WTC11 (cell line): ENCODE measurements around the gene PF4V1. TPM values are rescaled to one million over a fixed set of nuclear protein-coding genes. Genes with fewer than 3 reads are reported as not detected.

Experiments used
- ATAC-seq: fragments of 200-7000 bp; cut with Tn5 transposase; 2 replicates; pipeline ENCODE4 v1.10.0; 2021; ENCODE audit warnings: mild to moderate bottlenecking, moderate library complexity
- CTCF ChIA-PET: fragments of 300-600 bp; sonication (Branson Sonifier 250); formaldehyde crosslinking; loops from one replicate; lab custom pipeline; 2021; ENCODE audit warnings: antibody characterized with exemption; lab: Charles Lee
- POLR2A ChIA-PET: fragments of 350-600 bp; sonication (Branson Sonifier 250); formaldehyde crosslinking; loops from one replicate; lab custom pipeline; 2021; ENCODE audit warnings: antibody characterized with exemption; lab: Charles Lee
- DNase-seq: peaks from one replicate; pipeline ENCODE4 v3.0.0; 2021; ENCODE audit warnings: low spot score
- H3K27ac Mint-ChIP-seq: 2 replicates; pipeline ENCODE4 v1.8.0; 2021; ENCODE audit warnings: mixed read lengths
- H3K27me3 Mint-ChIP-seq: 2 replicates; pipeline ENCODE4 v1.8.0; 2021; ENCODE audit warnings: low read depth, mild to moderate bottlenecking, moderate library complexity, mixed read lengths
- H3K36me3 Mint-ChIP-seq: 2 replicates; pipeline ENCODE4 v1.8.0; 2021; ENCODE audit warnings: mixed read lengths
- H3K4me1 Mint-ChIP-seq: 2 replicates; pipeline ENCODE4 v1.8.0; 2022; ENCODE audit warnings: mixed read lengths
- H3K4me3 Mint-ChIP-seq: 2 replicates; pipeline ENCODE4 v1.8.0; 2021; ENCODE audit warnings: mild to moderate bottlenecking, moderate library complexity, mixed read lengths
- H3K9me3 Mint-ChIP-seq: 2 replicates; pipeline ENCODE4 v1.8.0; 2021; ENCODE audit warnings: mixed read lengths
- ATF1 ChIP-seq: sonication (generic); formaldehyde crosslinking; IDR thresholded peaks from 2 replicates; pipeline ENCODE4 v1.8.1; 2023; ENCODE audit warnings: mild to moderate bottlenecking, moderate library complexity, missing genetic modification reagents
- CREB1 ChIP-seq: sonication (generic); formaldehyde crosslinking; IDR thresholded peaks from 2 replicates; pipeline ENCODE4 v1.8.0; 2023; ENCODE audit warnings: mild to moderate bottlenecking, missing genetic modification reagents
- CREM ChIP-seq: sonication (generic); formaldehyde crosslinking; IDR thresholded peaks from 2 replicates; pipeline ENCODE4 v1.8.1; 2022; ENCODE audit warnings: mild to moderate bottlenecking, missing genetic modification reagents, moderate library complexity
- FOXK1 ChIP-seq: sonication (generic); formaldehyde crosslinking; IDR thresholded peaks from 2 replicates; pipeline ENCODE4 v1.8.0; 2022; ENCODE audit warnings: mild to moderate bottlenecking, moderate library complexity, missing genetic modification reagents
- FOXP1 ChIP-seq: sonication (generic); formaldehyde crosslinking; IDR thresholded peaks from 2 replicates; pipeline ENCODE4 v1.8.0; 2022; ENCODE audit warnings: missing genetic modification reagents, mild to moderate bottlenecking, moderate library complexity, borderline replicate concordance
- GRHL2 ChIP-seq: fragments of 250-450 bp; sonication (Bioruptor Pico); IDR thresholded peaks from 2 replicates; pipeline ENCODE4 v1.8.0; 2022; ENCODE audit warnings: mild to moderate bottlenecking, moderate library complexity; ENCODE audit not compliant: insufficient replicate concordance, severe bottlenecking
- IRF2 ChIP-seq: sonication (generic); formaldehyde crosslinking; IDR thresholded peaks from 2 replicates; pipeline ENCODE4 v1.8.0; 2022; ENCODE audit warnings: low read depth, missing genetic modification reagents, borderline replicate concordance
- NR3C1 ChIP-seq: sonication (generic); formaldehyde crosslinking; conservative IDR thresholded peaks from 2 replicates; pipeline ENCODE4 v1.8.1; 2023; ENCODE audit warnings: low read depth, mild to moderate bottlenecking, missing genetic modification reagents
- TCF7 ChIP-seq: sonication (generic); formaldehyde crosslinking; IDR thresholded peaks from 2 replicates; pipeline ENCODE4 v1.8.0; 2022; ENCODE audit warnings: mild to moderate bottlenecking, low read depth, missing genetic modification reagents, moderate library complexity
- TEAD4 ChIP-seq: sonication (generic); formaldehyde crosslinking; IDR thresholded peaks from 2 replicates; pipeline ENCODE4 v1.8.0; 2022; ENCODE audit warnings: mild to moderate bottlenecking, missing genetic modification reagents
- ZNF423 ChIP-seq: fragments of 250-450 bp; sonication (Bioruptor Pico); IDR thresholded peaks from 2 replicates; pipeline ENCODE4 v2.1.2; 2022; ENCODE audit warnings: mild to moderate bottlenecking, moderate library complexity
- total RNA-seq: library from RNA; stranded (reverse); gene quantifications from 3 replicates; pipeline ENCODE4 v1.2.3, GENCODE V29; 2021
- TF ChIP-seq, protein P1 (sequence below): sonication (generic); formaldehyde crosslinking; conservative IDR thresholded peaks from 2 replicates; pipeline ENCODE4 v1.8.1; 2023; ENCODE audit warnings: mild to moderate bottlenecking, low read depth, missing genetic modification reagents, moderate library complexity
- TF ChIP-seq, protein P2 (sequence below): sonication (generic); formaldehyde crosslinking; IDR thresholded peaks from 2 replicates; pipeline ENCODE4 v1.8.0; 2023; ENCODE audit warnings: missing genetic modification reagents
- TF ChIP-seq, protein P3 (sequence below): fragments of 200-600 bp; IDR thresholded peaks from 2 replicates; pipeline ENCODE4 v1.8.0; 2022; ENCODE audit warnings: antibody characterized with exemption
- TF ChIP-seq, protein P4 (sequence below): sonication (generic); formaldehyde crosslinking; conservative IDR thresholded peaks from 2 replicates; pipeline ENCODE4 v1.8.1; 2022; ENCODE audit warnings: mild to moderate bottlenecking, missing genetic modification reagents
- TF ChIP-seq, protein P5 (sequence below): sonication (generic); formaldehyde crosslinking; IDR thresholded peaks from 2 replicates; pipeline ENCODE4 v1.8.1; 2023; ENCODE audit warnings: mild to moderate bottlenecking, missing genetic modification reagents, borderline replicate concordance
- TF ChIP-seq, protein P6 (sequence below): fragments of 250-450 bp; sonication (Bioruptor Pico); IDR thresholded peaks from 2 replicates; pipeline ENCODE4 v1.9.0; 2021; ENCODE audit warnings: moderate library complexity, mild to moderate bottlenecking, inconsistent platforms, borderline replicate concordance
- TF ChIP-seq, protein P7 (sequence below): sonication (generic); formaldehyde crosslinking; IDR thresholded peaks from 2 replicates; pipeline ENCODE4 v1.8.1; 2023; ENCODE audit warnings: mild to moderate bottlenecking, missing genetic modification reagents, moderate library complexity
- TF ChIP-seq, protein P8 (sequence below): sonication (generic); formaldehyde crosslinking; IDR thresholded peaks from 2 replicates; pipeline ENCODE4 v1.8.1; 2022; ENCODE audit warnings: mild to moderate bottlenecking, moderate library complexity, missing genetic modification reagents

PF4V1 gene
- total RNA-seq, 1 experiment from 2014 or later, result not detected

DNA sequence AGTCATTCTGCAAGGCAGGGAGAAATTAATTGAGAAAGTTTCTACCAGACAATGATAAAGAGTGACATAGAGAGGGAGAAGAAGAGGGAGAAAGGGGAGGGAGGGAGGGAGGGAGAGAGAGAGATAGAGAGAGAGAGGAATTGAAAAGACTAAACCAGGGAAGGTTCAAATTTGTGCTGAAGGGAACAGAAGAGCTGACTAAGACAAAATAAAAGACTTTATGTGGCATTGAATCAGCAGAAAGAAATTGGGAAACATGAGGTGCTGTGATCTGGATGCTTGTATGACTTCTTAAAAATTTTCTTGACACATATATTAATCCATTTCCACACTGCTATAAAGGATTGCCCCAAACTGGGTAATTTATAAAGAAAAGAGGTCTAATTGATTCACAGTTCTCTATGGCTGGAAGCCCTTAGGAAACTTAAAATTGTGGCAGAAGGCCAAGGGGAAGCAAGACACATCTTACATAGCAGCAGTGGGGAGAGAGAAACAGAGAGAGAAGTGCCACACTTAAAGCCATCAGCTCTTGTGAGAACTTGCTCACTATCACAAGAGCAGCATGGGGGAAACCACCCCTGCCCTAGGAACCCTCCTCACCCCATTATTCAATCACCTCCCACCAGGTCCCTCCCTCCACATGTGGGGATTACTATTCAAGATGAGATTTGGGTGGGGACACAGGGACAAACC, 30.1 kb upstream of the PF4V1 start:
- H3K4me3 Mint-ChIP-seq, result no peak overlapping the region
- ChIA-PET CTCF (no interaction called here), POLR2A (no interaction called here)
- peaks cover 14% of the 10 kb centered on the region for H3K9me3 Mint-ChIP-seq
- ATAC-seq (no peak), DNase-seq (no peak)
- no peak overlapping the region for H3K27ac Mint-ChIP-seq
- H3K4me1 Mint-ChIP-seq, result peaks cover under 1% of the 10 kb centered on the region
- H3K36me3 Mint-ChIP-seq, result peaks cover 10% of the 10 kb centered on the region
- no peak for TF ChIP-seq FOXK1 (CRISPR knock-in tag)
- peaks cover 3% of the 10 kb centered on the region; the same call in 1 of the 2 replicates for H3K27me3 Mint-ChIP-seq

DNA sequence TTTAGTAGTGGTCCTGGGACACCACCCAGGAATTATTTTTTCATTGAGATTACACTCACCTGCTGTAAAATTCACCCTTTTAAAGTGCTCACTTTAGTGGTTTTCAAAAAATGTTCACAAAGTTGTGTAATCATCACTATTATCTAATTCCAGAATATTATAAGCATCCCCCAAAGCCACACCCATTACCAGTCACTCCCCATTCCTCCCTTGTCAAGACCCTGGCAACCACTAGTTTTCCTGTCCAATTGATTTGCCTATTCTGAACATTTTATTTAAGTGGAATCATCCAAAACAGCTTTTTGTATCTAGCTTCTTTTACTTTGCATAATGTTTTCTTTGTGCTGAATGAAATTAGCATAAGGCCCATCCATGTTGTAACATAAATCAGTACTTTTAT, 29.3 kb upstream of the PF4V1 start:
- Mint-ChIP-seq H3K36me3 (peaks cover 12% of the 10 kb centered on the region), H3K27ac (no peak overlapping the region), H3K9me3 (peaks cover 16% of the 10 kb centered on the region), H3K4me1 (no peaks in the 10 kb centered on the region), H3K4me3 (no peak overlapping the region), H3K27me3 (peaks cover 3% of the 10 kb centered on the region; the same call in 1 of the 2 replicates)
- TF ChIP-seq FOXP1 (no peak), ZNF423 (CRISPR knock-in tag) (no peak), TCF7 (CRISPR knock-in tag) (no peak)
- TF ChIP-seq, protein P1, sequence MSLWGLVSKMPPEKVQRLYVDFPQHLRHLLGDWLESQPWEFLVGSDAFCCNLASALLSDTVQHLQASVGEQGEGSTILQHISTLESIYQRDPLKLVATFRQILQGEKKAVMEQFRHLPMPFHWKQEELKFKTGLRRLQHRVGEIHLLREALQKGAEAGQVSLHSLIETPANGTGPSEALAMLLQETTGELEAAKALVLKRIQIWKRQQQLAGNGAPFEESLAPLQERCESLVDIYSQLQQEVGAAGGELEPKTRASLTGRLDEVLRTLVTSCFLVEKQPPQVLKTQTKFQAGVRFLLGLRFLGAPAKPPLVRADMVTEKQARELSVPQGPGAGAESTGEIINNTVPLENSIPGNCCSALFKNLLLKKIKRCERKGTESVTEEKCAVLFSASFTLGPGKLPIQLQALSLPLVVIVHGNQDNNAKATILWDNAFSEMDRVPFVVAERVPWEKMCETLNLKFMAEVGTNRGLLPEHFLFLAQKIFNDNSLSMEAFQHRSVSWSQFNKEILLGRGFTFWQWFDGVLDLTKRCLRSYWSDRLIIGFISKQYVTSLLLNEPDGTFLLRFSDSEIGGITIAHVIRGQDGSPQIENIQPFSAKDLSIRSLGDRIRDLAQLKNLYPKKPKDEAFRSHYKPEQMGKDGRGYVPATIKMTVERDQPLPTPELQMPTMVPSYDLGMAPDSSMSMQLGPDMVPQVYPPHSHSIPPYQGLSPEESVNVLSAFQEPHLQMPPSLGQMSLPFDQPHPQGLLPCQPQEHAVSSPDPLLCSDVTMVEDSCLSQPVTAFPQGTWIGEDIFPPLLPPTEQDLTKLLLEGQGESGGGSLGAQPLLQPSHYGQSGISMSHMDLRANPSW (CRISPR knock-in tag), result no peak
- TF ChIP-seq, protein P2, sequence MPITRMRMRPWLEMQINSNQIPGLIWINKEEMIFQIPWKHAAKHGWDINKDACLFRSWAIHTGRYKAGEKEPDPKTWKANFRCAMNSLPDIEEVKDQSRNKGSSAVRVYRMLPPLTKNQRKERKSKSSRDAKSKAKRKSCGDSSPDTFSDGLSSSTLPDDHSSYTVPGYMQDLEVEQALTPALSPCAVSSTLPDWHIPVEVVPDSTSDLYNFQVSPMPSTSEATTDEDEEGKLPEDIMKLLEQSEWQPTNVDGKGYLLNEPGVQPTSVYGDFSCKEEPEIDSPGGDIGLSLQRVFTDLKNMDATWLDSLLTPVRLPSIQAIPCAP (CRISPR knock-in tag), result no peak
- TF ChIP-seq, protein P3, sequence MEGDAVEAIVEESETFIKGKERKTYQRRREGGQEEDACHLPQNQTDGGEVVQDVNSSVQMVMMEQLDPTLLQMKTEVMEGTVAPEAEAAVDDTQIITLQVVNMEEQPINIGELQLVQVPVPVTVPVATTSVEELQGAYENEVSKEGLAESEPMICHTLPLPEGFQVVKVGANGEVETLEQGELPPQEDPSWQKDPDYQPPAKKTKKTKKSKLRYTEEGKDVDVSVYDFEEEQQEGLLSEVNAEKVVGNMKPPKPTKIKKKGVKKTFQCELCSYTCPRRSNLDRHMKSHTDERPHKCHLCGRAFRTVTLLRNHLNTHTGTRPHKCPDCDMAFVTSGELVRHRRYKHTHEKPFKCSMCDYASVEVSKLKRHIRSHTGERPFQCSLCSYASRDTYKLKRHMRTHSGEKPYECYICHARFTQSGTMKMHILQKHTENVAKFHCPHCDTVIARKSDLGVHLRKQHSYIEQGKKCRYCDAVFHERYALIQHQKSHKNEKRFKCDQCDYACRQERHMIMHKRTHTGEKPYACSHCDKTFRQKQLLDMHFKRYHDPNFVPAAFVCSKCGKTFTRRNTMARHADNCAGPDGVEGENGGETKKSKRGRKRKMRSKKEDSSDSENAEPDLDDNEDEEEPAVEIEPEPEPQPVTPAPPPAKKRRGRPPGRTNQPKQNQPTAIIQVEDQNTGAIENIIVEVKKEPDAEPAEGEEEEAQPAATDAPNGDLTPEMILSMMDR, result no peak
- TF ChIP-seq, protein P4, sequence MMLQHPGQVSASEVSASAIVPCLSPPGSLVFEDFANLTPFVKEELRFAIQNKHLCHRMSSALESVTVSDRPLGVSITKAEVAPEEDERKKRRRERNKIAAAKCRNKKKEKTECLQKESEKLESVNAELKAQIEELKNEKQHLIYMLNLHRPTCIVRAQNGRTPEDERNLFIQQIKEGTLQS, result no peak
- POLR2A ChIA-PET, result no interaction called here
- no peak for ATAC-seq
- no peak for DNase-seq
- CTCF ChIA-PET, result no interaction called here

DNA sequence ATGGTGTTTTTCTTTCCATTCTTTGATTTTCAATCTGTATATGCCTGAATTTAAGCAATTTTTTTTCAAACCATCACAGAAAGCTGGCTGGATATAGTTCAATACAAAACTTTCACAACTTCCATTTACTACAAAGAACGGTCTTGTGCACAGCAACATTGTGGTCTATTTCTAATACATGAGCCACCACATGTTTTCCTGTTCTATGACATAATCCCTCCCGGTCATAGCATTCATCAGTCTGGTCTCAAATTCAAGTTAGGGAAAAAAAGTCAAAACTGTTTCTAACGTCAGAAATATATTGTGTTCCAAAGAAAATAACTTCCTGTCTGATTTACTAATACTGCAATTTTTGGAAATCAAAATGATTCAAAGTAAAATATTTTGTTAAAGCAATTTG, 24.1 kb upstream of the PF4V1 start:
- H3K36me3 Mint-ChIP-seq, result peaks cover 12% of the 10 kb centered on the region
- no peak overlapping the region for H3K4me3 Mint-ChIP-seq
- no peak for DNase-seq
- CTCF ChIA-PET, result no interaction called here
- POLR2A ChIA-PET, result no interaction called here
- peaks cover 6% of the 10 kb centered on the region for H3K27me3 Mint-ChIP-seq
- H3K4me1 Mint-ChIP-seq, result no peaks in the 10 kb centered on the region
- H3K27ac Mint-ChIP-seq, result no peak overlapping the region
- ATAC-seq, result no peak
- TF ChIP-seq, protein P5, sequence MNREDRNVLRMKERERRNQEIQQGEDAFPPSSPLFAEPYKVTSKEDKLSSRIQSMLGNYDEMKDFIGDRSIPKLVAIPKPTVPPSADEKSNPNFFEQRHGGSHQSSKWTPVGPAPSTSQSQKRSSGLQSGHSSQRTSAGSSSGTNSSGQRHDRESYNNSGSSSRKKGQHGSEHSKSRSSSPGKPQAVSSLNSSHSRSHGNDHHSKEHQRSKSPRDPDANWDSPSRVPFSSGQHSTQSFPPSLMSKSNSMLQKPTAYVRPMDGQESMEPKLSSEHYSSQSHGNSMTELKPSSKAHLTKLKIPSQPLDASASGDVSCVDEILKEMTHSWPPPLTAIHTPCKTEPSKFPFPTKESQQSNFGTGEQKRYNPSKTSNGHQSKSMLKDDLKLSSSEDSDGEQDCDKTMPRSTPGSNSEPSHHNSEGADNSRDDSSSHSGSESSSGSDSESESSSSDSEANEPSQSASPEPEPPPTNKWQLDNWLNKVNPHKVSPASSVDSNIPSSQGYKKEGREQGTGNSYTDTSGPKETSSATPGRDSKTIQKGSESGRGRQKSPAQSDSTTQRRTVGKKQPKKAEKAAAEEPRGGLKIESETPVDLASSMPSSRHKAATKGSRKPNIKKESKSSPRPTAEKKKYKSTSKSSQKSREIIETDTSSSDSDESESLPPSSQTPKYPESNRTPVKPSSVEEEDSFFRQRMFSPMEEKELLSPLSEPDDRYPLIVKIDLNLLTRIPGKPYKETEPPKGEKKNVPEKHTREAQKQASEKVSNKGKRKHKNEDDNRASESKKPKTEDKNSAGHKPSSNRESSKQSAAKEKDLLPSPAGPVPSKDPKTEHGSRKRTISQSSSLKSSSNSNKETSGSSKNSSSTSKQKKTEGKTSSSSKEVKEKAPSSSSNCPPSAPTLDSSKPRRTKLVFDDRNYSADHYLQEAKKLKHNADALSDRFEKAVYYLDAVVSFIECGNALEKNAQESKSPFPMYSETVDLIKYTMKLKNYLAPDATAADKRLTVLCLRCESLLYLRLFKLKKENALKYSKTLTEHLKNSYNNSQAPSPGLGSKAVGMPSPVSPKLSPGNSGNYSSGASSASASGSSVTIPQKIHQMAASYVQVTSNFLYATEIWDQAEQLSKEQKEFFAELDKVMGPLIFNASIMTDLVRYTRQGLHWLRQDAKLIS (CRISPR knock-in tag), result no peak
- TF ChIP-seq ATF1 (CRISPR knock-in tag), result no peak
- TF ChIP-seq, protein P6, sequence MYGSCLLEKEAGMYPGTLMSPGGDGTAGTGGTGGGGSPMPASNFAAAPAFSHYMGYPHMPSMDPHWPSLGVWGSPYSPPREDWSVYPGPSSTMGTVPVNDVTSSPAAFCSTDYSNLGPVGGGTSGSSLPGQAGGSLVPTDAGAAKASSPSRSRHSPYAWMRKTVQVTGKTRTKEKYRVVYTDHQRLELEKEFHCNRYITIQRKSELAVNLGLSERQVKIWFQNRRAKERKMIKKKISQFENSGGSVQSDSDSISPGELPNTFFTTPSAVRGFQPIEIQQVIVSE (CRISPR knock-in tag), result no peak
- no peak for TF ChIP-seq TEAD4
- TF ChIP-seq, protein P7, sequence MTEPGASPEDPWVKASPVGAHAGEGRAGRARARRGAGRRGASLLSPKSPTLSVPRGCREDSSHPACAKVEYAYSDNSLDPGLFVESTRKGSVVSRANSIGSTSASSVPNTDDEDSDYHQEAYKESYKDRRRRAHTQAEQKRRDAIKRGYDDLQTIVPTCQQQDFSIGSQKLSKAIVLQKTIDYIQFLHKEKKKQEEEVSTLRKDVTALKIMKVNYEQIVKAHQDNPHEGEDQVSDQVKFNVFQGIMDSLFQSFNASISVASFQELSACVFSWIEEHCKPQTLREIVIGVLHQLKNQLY, result no peak
- TF ChIP-seq NR3C1 (CRISPR knock-in tag), result no peak
- TF ChIP-seq IRF2 (CRISPR knock-in tag), result no peak
- no peak for TF ChIP-seq CREB1
- TF ChIP-seq GRHL2, result no peak
- no peak for TF ChIP-seq CREM
- TF ChIP-seq, protein P8, sequence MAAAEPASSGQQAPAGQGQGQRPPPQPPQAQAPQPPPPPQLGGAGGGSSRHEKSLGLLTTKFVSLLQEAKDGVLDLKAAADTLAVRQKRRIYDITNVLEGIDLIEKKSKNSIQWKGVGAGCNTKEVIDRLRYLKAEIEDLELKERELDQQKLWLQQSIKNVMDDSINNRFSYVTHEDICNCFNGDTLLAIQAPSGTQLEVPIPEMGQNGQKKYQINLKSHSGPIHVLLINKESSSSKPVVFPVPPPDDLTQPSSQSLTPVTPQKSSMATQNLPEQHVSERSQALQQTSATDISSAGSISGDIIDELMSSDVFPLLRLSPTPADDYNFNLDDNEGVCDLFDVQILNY, result no peak
- peaks cover 21% of the 10 kb centered on the region for H3K9me3 Mint-ChIP-seq
